Measurements from ENCODE around the gene AR. TPM values are rescaled to one million over a fixed set of nuclear protein-coding genes. Genes with fewer than 3 reads are reported as not detected.

AR gene
- total RNA-seq, 5 donors from 2014 or later (not counting 1 experiment from before 2014, with no cell fraction given): 0.14 to 0.40 (median 0.32) TPM

- H3K4me1 Mint-ChIP-seq: no peaks in the 10 kb centered on the region
- Histone ChIP-seq H3K27ac (ENCODE audit: low read length) (no peak overlapping the region), H3K36me3 (ENCODE audit: control insufficient read depth in 2 of 2, extremely low read depth in 1 of 2, insufficient read depth in 1 of 2, low read length in 1 of 2) (no peaks in the 10 kb centered on the region), H3K9me3 (no peaks in the 10 kb centered on the region), H3K4me1 (ENCODE audit: control insufficient read depth in 1 of 2, extremely low read depth in 1 of 2, insufficient read depth in 2 of 2, low read length in 2 of 2) (no peaks in the 10 kb centered on the region), H3K27me3 (replicated peaks in 1 of 2; ENCODE audit: control insufficient read depth in 2 of 2, extremely low read depth in 1 of 2, insufficient read depth in 2 of 2, low read length in 1 of 2) (no peaks in the 10 kb centered on the region), H3K4me3 (ENCODE audit: control insufficient read depth in 1 of 2, extremely low read depth in 1 of 2, low read length in 1 of 2) (no peak overlapping the region)
- ATAC-seq (replicated peaks in 1 of 4) (no peak), DNase-seq (no peak)
- H3K36me3 Mint-ChIP-seq: no peaks in the 10 kb centered on the region
- ChIA-PET CTCF (no interaction called here), POLR2A (no interaction called here)
- no CpG with 5 or more reads among the region's 1 CpG for WGBS (ENCODE audit: insufficient coverage)
- H3K27me3 Mint-ChIP-seq: peaks cover 0 to 39% of the 10 kb centered on the region in 2 donors
- no peak overlapping the region for H3K27ac Mint-ChIP-seq
- H3K9me3 Mint-ChIP-seq: no peaks in the 10 kb centered on the region
- no peak overlapping the region for H3K4me3 Mint-ChIP-seq
These were observed 20.7 kb downstream of the AR start for GRCh38 chrX:67564475-67564874.

DNA sequence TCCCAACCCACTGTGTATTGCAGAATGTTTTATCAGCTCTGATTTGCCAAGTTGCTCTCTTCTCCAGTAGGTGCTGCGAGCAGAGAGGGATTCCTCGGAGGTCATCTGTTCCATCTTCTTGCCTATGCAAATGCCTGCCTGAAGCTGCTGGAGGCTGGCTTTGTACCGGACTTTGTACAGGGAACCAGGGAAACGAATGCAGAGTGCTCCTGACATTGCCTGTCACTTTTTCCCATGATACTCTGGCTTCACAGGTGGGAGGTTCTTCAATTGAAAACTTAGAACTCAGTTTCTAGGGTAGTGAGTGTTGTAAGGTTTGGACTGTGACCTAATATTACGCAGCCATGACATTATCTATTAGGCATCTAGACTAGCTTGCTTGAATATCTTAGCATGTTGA, 24.9 kb downstream of the AR start:
- no peak overlapping the region for H3K27ac ChIP-seq (ENCODE audit: low read length)
- Mint-ChIP-seq H3K4me3 (no peak overlapping the region), H3K4me1 (no peaks in the 10 kb centered on the region), H3K27me3 (peaks cover 0 to 41% of the 10 kb centered on the region in 2 donors), H3K36me3 (no peaks in the 10 kb centered on the region), H3K27ac (no peak overlapping the region), H3K9me3 (no peaks in the 10 kb centered on the region)
- DNase-seq (no peak), ATAC-seq (replicated peaks in 1 of 4) (no peak)
- H3K9me3 ChIP-seq: no peaks in the 10 kb centered on the region
- no peaks in the 10 kb centered on the region for H3K36me3 ChIP-seq (ENCODE audit: control insufficient read depth in 2 of 2, extremely low read depth in 1 of 2, insufficient read depth in 1 of 2, low read length in 1 of 2)
- POLR2A ChIA-PET: no interaction called here
- CTCF ChIA-PET: no interaction called here
- no peaks in the 10 kb centered on the region for H3K4me1 ChIP-seq (ENCODE audit: control insufficient read depth in 1 of 2, extremely low read depth in 1 of 2, insufficient read depth in 2 of 2, low read length in 2 of 2)
- no CpG with 5 or more reads among the region's 5 CpGs for WGBS (ENCODE audit: insufficient coverage)
- no peaks in the 10 kb centered on the region for H3K27me3 ChIP-seq (replicated peaks in 1 of 2; ENCODE audit: control insufficient read depth in 2 of 2, extremely low read depth in 1 of 2, insufficient read depth in 2 of 2, low read length in 1 of 2)
- no peak overlapping the region for H3K4me3 ChIP-seq (ENCODE audit: control insufficient read depth in 1 of 2, extremely low read depth in 1 of 2, low read length in 1 of 2)

- no peaks in the 10 kb centered on the region for H3K4me1 ChIP-seq (ENCODE audit: control insufficient read depth in 1 of 2, extremely low read depth in 1 of 2, insufficient read depth in 2 of 2, low read length in 2 of 2)
- H3K27ac ChIP-seq (ENCODE audit: low read length): no peak overlapping the region
- H3K9me3 ChIP-seq: no peaks in the 10 kb centered on the region
- H3K27ac Mint-ChIP-seq: no peak overlapping the region
- no peak overlapping the region for H3K4me3 ChIP-seq (ENCODE audit: control insufficient read depth in 1 of 2, extremely low read depth in 1 of 2, low read length in 1 of 2)
- H3K36me3 Mint-ChIP-seq: no peaks in the 10 kb centered on the region
- ATAC-seq (replicated peaks in 1 of 4) (no peak), DNase-seq (no peak)
- no peak overlapping the region for H3K4me3 Mint-ChIP-seq
- no peaks in the 10 kb centered on the region for H3K36me3 ChIP-seq (ENCODE audit: control insufficient read depth in 2 of 2, extremely low read depth in 1 of 2, insufficient read depth in 1 of 2, low read length in 1 of 2)
- ChIA-PET POLR2A (no interaction called here), CTCF (no interaction called here)
- H3K9me3 Mint-ChIP-seq: no peaks in the 10 kb centered on the region
- no peaks in the 10 kb centered on the region for H3K4me1 Mint-ChIP-seq
- peaks cover 0 to 28% of the 10 kb centered on the region in 2 donors for H3K27me3 Mint-ChIP-seq
- no peaks in the 10 kb centered on the region for H3K27me3 ChIP-seq (replicated peaks in 1 of 2; ENCODE audit: control insufficient read depth in 2 of 2, extremely low read depth in 1 of 2, insufficient read depth in 2 of 2, low read length in 1 of 2)
These were observed 27.0 kb downstream of the AR start for GRCh38 chrX:67570839-67571238.

GRCh38 chrX:67574696-67575095, 30.9 kb downstream of the AR start:
- Mint-ChIP-seq H3K9me3 (no peaks in the 10 kb centered on the region), H3K4me3 (no peak overlapping the region), H3K36me3 (no peaks in the 10 kb centered on the region), H3K27ac (no peak overlapping the region), H3K27me3 (peaks cover 0 to 16% of the 10 kb centered on the region in 2 donors), H3K4me1 (no peaks in the 10 kb centered on the region)
- Histone ChIP-seq H3K27me3 (replicated peaks in 1 of 2; ENCODE audit: control insufficient read depth in 2 of 2, extremely low read depth in 1 of 2, insufficient read depth in 2 of 2, low read length in 1 of 2) (no peaks in the 10 kb centered on the region), H3K27ac (ENCODE audit: low read length) (no peak overlapping the region), H3K4me1 (ENCODE audit: control insufficient read depth in 1 of 2, extremely low read depth in 1 of 2, insufficient read depth in 2 of 2, low read length in 2 of 2) (no peaks in the 10 kb centered on the region), H3K36me3 (ENCODE audit: control insufficient read depth in 2 of 2, extremely low read depth in 1 of 2, insufficient read depth in 1 of 2, low read length in 1 of 2) (no peaks in the 10 kb centered on the region), H3K4me3 (ENCODE audit: control insufficient read depth in 1 of 2, extremely low read depth in 1 of 2, low read length in 1 of 2) (no peak overlapping the region), H3K9me3 (no peaks in the 10 kb centered on the region)
- DNase-seq (no peak), ATAC-seq (replicated peaks in 1 of 4) (no peak)
- ChIA-PET CTCF (no interaction called here), POLR2A (no interaction called here)
- no CpG with 5 or more reads among the region's 2 CpGs for WGBS (ENCODE audit: insufficient coverage)

- POLR2A ChIA-PET: no interaction called here
- no CpG with 5 or more reads among the region's 4 CpGs for WGBS (ENCODE audit: insufficient coverage)
These were observed 38.6 kb downstream of the AR start for GRCh38 chrX:67582436-67582835.

GRCh38 chrX:67583171-67583570, 39.4 kb downstream of the AR start:
- POLR2A ChIA-PET: no interaction called here
- Histone ChIP-seq H3K36me3 (ENCODE audit: control insufficient read depth in 2 of 2, extremely low read depth in 1 of 2, insufficient read depth in 1 of 2, low read length in 1 of 2) (no peaks in the 10 kb centered on the region), H3K4me3 (ENCODE audit: control insufficient read depth in 1 of 2, extremely low read depth in 1 of 2, low read length in 1 of 2) (no peak overlapping the region), H3K4me1 (ENCODE audit: control insufficient read depth in 1 of 2, extremely low read depth in 1 of 2, insufficient read depth in 2 of 2, low read length in 2 of 2) (no peaks in the 10 kb centered on the region), H3K27me3 (replicated peaks in 1 of 2; ENCODE audit: control insufficient read depth in 2 of 2, extremely low read depth in 1 of 2, insufficient read depth in 2 of 2, low read length in 1 of 2) (no peaks in the 10 kb centered on the region), H3K9me3 (no peaks in the 10 kb centered on the region), H3K27ac (ENCODE audit: low read length) (no peak overlapping the region)
- CTCF ChIA-PET: no interaction called here
- Mint-ChIP-seq H3K4me3 (no peak overlapping the region), H3K27ac (no peak overlapping the region), H3K9me3 (no peaks in the 10 kb centered on the region), H3K4me1 (no peaks in the 10 kb centered on the region), H3K27me3 (peaks cover 0 to 9% of the 10 kb centered on the region in 2 donors), H3K36me3 (no peaks in the 10 kb centered on the region)
- no CpG with 5 or more reads among the region's 1 CpG for WGBS (ENCODE audit: insufficient coverage)
- DNase-seq (no peak), ATAC-seq (replicated peaks in 1 of 4) (no peak)

More at GRCh38 chrX:67582436-67582835, 38.6 kb downstream of the AR start:
- H3K27me3 ChIP-seq (replicated peaks in 1 of 2; ENCODE audit: control insufficient read depth in 2 of 2, extremely low read depth in 1 of 2, insufficient read depth in 2 of 2, low read length in 1 of 2): no peaks in the 10 kb centered on the region
- H3K9me3 ChIP-seq: no peaks in the 10 kb centered on the region
- Mint-ChIP-seq H3K9me3 (no peaks in the 10 kb centered on the region), H3K27ac (no peak overlapping the region), H3K27me3 (peaks cover 0 to 9% of the 10 kb centered on the region in 2 donors), H3K4me1 (no peaks in the 10 kb centered on the region), H3K4me3 (no peak overlapping the region), H3K36me3 (no peaks in the 10 kb centered on the region)
- DNase-seq: no peak
- no peak overlapping the region for H3K4me3 ChIP-seq (ENCODE audit: control insufficient read depth in 1 of 2, extremely low read depth in 1 of 2, low read length in 1 of 2)
- CTCF ChIA-PET: no interaction called here
- H3K36me3 ChIP-seq (ENCODE audit: control insufficient read depth in 2 of 2, extremely low read depth in 1 of 2, insufficient read depth in 1 of 2, low read length in 1 of 2): no peaks in the 10 kb centered on the region
- H3K4me1 ChIP-seq (ENCODE audit: control insufficient read depth in 1 of 2, extremely low read depth in 1 of 2, insufficient read depth in 2 of 2, low read length in 2 of 2): no peaks in the 10 kb centered on the region
- no peak overlapping the region for H3K27ac ChIP-seq (ENCODE audit: low read length)
- no peak for ATAC-seq (replicated peaks in 1 of 4)

- POLR2A ChIA-PET: no interaction called here
- H3K4me1 Mint-ChIP-seq: no peaks in the 10 kb centered on the region
- H3K36me3 Mint-ChIP-seq: no peaks in the 10 kb centered on the region
- no peak for ATAC-seq (replicated peaks in 1 of 4)
- Histone ChIP-seq H3K9me3 (no peaks in the 10 kb centered on the region), H3K4me3 (ENCODE audit: control insufficient read depth in 1 of 2, extremely low read depth in 1 of 2, low read length in 1 of 2) (no peak overlapping the region), H3K27me3 (replicated peaks in 1 of 2; ENCODE audit: control insufficient read depth in 2 of 2, extremely low read depth in 1 of 2, insufficient read depth in 2 of 2, low read length in 1 of 2) (no peaks in the 10 kb centered on the region), H3K36me3 (ENCODE audit: control insufficient read depth in 2 of 2, extremely low read depth in 1 of 2, insufficient read depth in 1 of 2, low read length in 1 of 2) (no peaks in the 10 kb centered on the region), H3K27ac (ENCODE audit: low read length) (no peak overlapping the region), H3K4me1 (ENCODE audit: control insufficient read depth in 1 of 2, extremely low read depth in 1 of 2, insufficient read depth in 2 of 2, low read length in 2 of 2) (no peaks in the 10 kb centered on the region)
- H3K9me3 Mint-ChIP-seq: no peaks in the 10 kb centered on the region
- no peak overlapping the region for H3K27ac Mint-ChIP-seq
- WGBS (ENCODE audit: insufficient coverage): no CpG with 5 or more reads among the region's 3 CpGs
- H3K4me3 Mint-ChIP-seq: no peak overlapping the region
- DNase-seq: no peak
- CTCF ChIA-PET: no interaction called here
- H3K27me3 Mint-ChIP-seq: peaks cover 0 to 5% of the 10 kb centered on the region in 2 donors
These were observed 41.6 kb downstream of the AR start for GRCh38 chrX:67585401-67585800.

All from T-cell (primary cell).